GM12892 (cell line): ENCODE results near the gene HOXA11.

Source experiments
- POLR2A ChIP-seq: IDR thresholded peaks from 2 replicates; pipeline ENCODE4 v1.6.1; 2011; ENCODE audit warnings: low read depth, low read length, control low read depth
- POLR2AphosphoS5 ChIP-seq: IDR thresholded peaks from 2 replicates; pipeline ENCODE4 v1.6.1; 2011; ENCODE audit warnings: low read depth, low read length, control low read depth

DNA sequence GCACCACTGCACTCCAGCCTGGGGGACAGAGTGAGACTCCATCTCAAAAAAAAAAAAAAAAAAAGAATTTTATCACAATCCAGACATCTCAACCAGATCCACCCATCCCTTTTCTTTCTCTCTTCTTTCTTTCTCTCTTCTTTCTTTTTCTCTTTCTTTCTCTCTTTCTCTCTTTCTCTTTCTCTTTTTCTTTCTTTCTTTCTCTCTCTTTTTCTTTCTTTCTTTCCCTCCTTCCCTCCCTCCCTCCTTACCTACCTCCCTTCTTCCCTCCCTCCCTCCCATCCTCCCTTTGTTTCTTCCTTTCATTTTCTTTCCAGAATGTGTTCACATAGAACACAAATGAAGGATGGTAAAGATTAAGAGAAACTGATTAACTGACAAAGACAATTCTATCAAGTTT, 32.9 kb upstream of the HOXA11 start:
- TF ChIP-seq POLR2A = no peak
- TF ChIP-seq POLR2AphosphoS5 = no peak
